Measurements from ENCODE around the gene PAGE4.

The PAGE4 gene

DNA sequence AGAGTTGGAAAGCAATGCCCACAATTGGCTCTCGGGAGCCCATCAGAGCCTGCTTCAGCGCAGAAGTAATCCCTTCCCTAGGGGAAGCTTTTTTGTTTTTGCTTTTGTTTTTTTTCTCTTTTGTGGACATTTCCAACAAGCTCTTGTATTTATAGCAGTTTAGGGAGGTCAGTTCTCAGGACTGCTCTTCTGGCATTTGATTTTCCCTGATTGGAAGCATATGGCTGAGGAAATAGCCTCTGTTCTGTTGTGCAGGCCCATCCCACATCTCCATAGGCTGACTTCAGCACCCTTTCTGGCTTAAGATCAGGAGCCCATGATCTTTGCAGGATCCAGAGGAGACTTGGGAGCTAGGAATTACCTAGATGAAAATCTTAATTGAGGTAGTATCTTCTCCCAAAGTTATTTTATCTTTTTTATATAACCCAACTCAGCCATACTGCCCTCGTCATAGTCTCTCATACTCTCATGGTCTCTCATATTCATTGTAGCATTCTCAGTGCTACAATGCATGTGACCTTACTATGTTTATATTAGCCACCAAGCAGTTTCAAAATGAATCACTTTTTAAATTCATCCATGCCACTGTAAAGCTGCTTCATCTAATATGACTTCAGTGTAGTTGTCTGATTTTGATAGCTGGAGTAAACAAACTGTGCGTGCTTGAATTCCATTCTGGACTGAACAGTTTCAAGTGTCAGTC lies 16.7 kb downstream of the PAGE4 start:
- POLR2A ChIA-PET (ENCODE audit: low non-redundant PET): no interaction called here
- TF ChIP-seq, protein P1, sequence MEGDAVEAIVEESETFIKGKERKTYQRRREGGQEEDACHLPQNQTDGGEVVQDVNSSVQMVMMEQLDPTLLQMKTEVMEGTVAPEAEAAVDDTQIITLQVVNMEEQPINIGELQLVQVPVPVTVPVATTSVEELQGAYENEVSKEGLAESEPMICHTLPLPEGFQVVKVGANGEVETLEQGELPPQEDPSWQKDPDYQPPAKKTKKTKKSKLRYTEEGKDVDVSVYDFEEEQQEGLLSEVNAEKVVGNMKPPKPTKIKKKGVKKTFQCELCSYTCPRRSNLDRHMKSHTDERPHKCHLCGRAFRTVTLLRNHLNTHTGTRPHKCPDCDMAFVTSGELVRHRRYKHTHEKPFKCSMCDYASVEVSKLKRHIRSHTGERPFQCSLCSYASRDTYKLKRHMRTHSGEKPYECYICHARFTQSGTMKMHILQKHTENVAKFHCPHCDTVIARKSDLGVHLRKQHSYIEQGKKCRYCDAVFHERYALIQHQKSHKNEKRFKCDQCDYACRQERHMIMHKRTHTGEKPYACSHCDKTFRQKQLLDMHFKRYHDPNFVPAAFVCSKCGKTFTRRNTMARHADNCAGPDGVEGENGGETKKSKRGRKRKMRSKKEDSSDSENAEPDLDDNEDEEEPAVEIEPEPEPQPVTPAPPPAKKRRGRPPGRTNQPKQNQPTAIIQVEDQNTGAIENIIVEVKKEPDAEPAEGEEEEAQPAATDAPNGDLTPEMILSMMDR (conservative IDR thresholded peaks at IDR 0.05; ENCODE audit: low read depth): no peak
- CTCF ChIA-PET: no interaction called here

DNA sequence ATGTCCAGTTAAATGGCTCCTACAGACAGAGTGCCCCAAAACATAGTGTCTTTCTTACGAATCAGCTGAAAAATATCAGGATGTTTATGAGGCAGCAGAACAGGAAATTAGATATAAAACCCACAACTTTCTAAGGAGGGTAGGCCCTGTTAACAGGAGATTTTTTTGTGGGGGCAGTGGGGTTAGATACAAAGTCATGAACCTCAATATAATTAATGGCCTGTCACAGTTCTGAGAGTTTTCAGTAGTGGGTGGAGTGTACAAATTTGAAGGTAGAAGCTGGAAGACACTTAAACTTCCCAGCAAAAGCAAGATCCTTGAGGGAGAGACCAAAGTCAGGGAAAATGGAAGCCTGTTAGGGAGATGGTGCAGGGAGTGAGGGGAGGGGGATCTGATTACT lies 17.4 kb downstream of the PAGE4 start:
- CTCF ChIA-PET: no interaction called here
- POLR2A ChIA-PET (ENCODE audit: low non-redundant PET): no interaction called here
- no peak for DNase-seq (ENCODE audit: low spot score)
- no peak overlapping the region for H3K27ac ChIP-seq
- TF ChIP-seq, protein P1 (conservative IDR thresholded peaks at IDR 0.05; ENCODE audit: low read depth): no peak

More for the DNA sequence above, 16.7 kb downstream of the PAGE4 start:
- H3K27ac ChIP-seq: no peak overlapping the region
- DNase-seq (ENCODE audit: low spot score): no peak

DNA sequence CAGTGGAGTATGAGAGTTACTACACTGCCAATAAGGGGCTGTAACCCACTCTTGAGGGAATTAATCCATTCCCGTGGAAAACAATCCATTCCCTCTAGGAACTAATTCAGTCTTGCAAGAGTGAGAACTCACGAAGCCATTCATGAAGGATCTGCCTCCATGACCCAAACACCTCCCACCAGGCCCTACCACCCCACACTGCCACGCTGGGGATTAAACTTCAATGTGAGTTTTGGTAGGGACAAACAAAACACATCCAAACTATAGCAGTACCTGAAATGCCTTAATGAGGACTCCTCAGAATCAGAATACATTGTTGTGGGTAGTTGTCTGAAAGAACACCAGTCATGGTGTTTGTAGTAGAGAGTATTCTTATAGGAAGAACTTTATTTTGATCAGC lies 19.2 kb downstream of the PAGE4 start:
- CTCF ChIA-PET: no interaction called here
- no peak overlapping the region for H3K27ac ChIP-seq
- POLR2A ChIA-PET (ENCODE audit: low non-redundant PET): no interaction called here
- TF ChIP-seq, protein P1 (conservative IDR thresholded peaks at IDR 0.05; ENCODE audit: low read depth): no peak
- no peak for DNase-seq (ENCODE audit: low spot score)

DNA sequence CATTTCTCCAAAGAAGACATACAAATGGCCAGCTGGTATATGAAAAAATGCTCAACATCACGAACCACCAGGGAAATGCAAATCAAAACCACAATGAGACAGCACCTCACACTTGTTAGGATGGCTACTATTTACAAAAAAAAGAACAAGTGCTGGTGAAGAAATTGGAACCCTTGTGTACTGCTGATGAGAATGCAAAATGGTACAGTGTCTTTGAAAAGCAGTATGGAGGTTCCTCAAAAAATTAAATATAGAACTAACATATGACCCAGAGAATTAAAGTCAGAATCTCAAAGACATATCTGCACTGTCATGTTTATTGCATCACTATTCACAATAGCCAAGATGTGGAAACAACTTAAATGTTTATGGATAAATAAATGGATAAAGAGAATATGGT lies 20.9 kb downstream of the PAGE4 start:
- no peak overlapping the region for H3K27ac ChIP-seq
- ChIA-PET POLR2A (ENCODE audit: low non-redundant PET) (no interaction called here), CTCF (no interaction called here)
- DNase-seq (ENCODE audit: low spot score): no peak
- TF ChIP-seq, protein P1 (conservative IDR thresholded peaks at IDR 0.05; ENCODE audit: low read depth): no peak

DNA sequence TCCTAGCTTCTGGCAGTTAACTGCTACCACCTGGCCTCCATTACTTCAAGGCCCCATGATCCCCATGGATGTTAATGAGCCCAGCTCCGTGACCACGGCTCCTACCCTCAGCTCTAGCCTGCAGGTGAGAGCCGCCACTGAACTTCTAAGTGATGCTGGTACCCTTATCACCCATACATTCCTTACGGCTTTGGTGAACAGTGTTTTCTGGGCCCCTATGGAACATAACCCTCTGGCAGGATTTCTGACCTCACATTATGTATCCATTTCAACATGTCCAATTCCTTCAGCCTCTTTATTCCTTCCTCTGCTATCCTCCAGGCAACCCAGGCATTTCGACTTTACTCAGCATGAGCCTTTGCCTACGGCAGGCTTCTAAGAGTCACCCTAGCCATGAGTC lies 24.6 kb downstream of the PAGE4 start:
- no peak overlapping the region for H3K27ac ChIP-seq
- TF ChIP-seq, protein P1 (conservative IDR thresholded peaks at IDR 0.05; ENCODE audit: low read depth): no peak
- POLR2A ChIA-PET (ENCODE audit: low non-redundant PET): no interaction called here
- CTCF ChIA-PET: no interaction called here
- no peak for DNase-seq (ENCODE audit: low spot score)

DNA sequence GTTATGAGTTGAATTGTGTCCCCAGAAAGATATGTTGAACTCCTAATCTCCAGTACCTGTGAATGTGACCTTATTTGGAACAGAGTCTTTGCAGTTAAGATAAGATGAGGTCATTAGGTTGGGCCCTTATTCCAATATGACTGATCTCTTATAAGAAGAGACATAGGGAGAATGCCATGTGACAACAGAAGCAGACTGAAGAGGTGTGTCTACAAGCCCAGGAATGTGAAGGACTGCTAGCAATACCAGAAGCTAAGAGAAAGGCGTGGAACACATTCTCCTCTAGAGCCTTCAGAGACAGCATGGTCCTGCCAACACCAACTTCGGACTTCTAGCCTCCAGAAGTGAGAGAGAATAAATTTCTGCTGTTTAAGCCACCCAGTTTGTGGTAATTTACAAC lies 27.7 kb downstream of the PAGE4 start:
- ChIA-PET CTCF (no interaction called here), POLR2A (ENCODE audit: low non-redundant PET) (no interaction called here)
- TF ChIP-seq, protein P1 (conservative IDR thresholded peaks at IDR 0.05; ENCODE audit: low read depth): no peak

More for the DNA sequence above, 27.7 kb downstream of the PAGE4 start:
- no peak overlapping the region for H3K27ac ChIP-seq
- no peak for DNase-seq (ENCODE audit: low spot score)

Measured in RWPE1 (cell line).